Keratinocyte (primary cell): Measurements from ENCODE around the gene FAM13A. TPM values are rescaled to one million over a fixed set of nuclear protein-coding genes. Genes with fewer than 3 reads are reported as not detected.

Experiments
- DNase-seq: peaks from one replicate; pipeline ENCODE4 v3.0.0-alpha.2; 2011; ENCODE audit warnings: low read depth, missing footprints, low spot score
- FAIRE-seq: peaks from 2 replicates; lab custom pipeline; 2011; peaks lifted over from hg19 to GRCh38; lab: Jason Lieb, UNC
- H2AFZ ChIP-seq: 2 replicates; pipeline ENCODE4 v1.6.0; 2012; ENCODE audit warnings: low read length, control low read depth, inconsistent platforms; ENCODE audit not compliant: control insufficient read depth
- H3K27ac ChIP-seq: 2 replicates; pipeline ENCODE4 v1.5.1; 2011; ENCODE audit warnings: low read length; ENCODE audit not compliant: control insufficient read depth, insufficient read depth
- H3K27me3 ChIP-seq: 3 replicates; pipeline ENCODE4 v1.6.0; 2011; ENCODE audit warnings: low read length; ENCODE audit not compliant: control insufficient read depth, insufficient read depth; ENCODE audit errors: extremely low read depth
- H3K36me3 ChIP-seq, 2 experiments: 2 replicates in 1 of 2; 3 replicates in 1 of 2; pipeline ENCODE4 v1.5.1; 2011; ENCODE audit warnings: low read length in 2 of 2, mild to moderate bottlenecking in 1 of 2; ENCODE audit not compliant: control insufficient read depth in 2 of 2, insufficient read depth in 2 of 2; ENCODE audit errors: extremely low read depth in 1 of 2
- H3K4me1 ChIP-seq: 3 replicates; pipeline ENCODE4 v1.5.1; 2011; ENCODE audit warnings: low read length; ENCODE audit not compliant: control insufficient read depth, insufficient read depth; ENCODE audit errors: extremely low read depth
- H3K4me2 ChIP-seq: 3 replicates; pipeline ENCODE4 v1.6.0; 2011; ENCODE audit warnings: low read depth, low read length; ENCODE audit not compliant: control insufficient read depth, insufficient read depth; ENCODE audit errors: extremely low read depth
- H3K4me3 ChIP-seq, 3 experiments: fragments of 200-600 bp in 1 of 3; sonication (generic) in 1 of 3; 2 replicates in 2 of 3; 3 replicates in 1 of 3; pipeline ENCODE4 v1.5.1; 2011 to 2016; ENCODE audit warnings: low read length in 3 of 3, mild to moderate bottlenecking in 3 of 3, control low read depth in 2 of 3, inconsistent platforms in 1 of 3, low read depth in 1 of 3, mixed read lengths in 1 of 3, mixed run types in 1 of 3, moderate library complexity in 1 of 3; ENCODE audit not compliant: control insufficient read depth in 2 of 3, insufficient read depth in 2 of 3; ENCODE audit errors: extremely low read depth in 1 of 3
- H3K79me2 ChIP-seq: 2 replicates; pipeline ENCODE4 v1.6.0; 2012; ENCODE audit warnings: low read length; ENCODE audit not compliant: control insufficient read depth, insufficient read depth
- H3K9ac ChIP-seq: 3 replicates; pipeline ENCODE4 v1.6.0; 2011; ENCODE audit warnings: low read length; ENCODE audit not compliant: control insufficient read depth, insufficient read depth; ENCODE audit errors: extremely low read depth
- H3K9me1 ChIP-seq: 3 replicates; pipeline ENCODE4 v1.6.0; 2011; ENCODE audit warnings: low read length; ENCODE audit not compliant: control insufficient read depth, insufficient read depth; ENCODE audit errors: extremely low read depth
- H3K9me3 ChIP-seq: 2 replicates; pipeline ENCODE4 v1.5.1; 2012; ENCODE audit warnings: low read depth, low read length; ENCODE audit not compliant: control insufficient read depth
- H4K20me1 ChIP-seq: 3 replicates; pipeline ENCODE4 v1.6.0; 2011; ENCODE audit warnings: low read length; ENCODE audit not compliant: control insufficient read depth, insufficient read depth; ENCODE audit errors: extremely low read depth
- CTCF ChIP-seq, 3 experiments: IDR thresholded peaks in 1 of 3; conservative IDR thresholded peaks in 1 of 3; optimal IDR thresholded peaks in 1 of 3; 2 replicates in 2 of 3; 3 replicates in 1 of 3; pipeline versions ENCODE3 to v1.5.1; 2011; ENCODE audit warnings: low read length in 3 of 3, mild to moderate bottlenecking in 3 of 3, moderate library complexity in 2 of 3, control low read depth in 1 of 3, inconsistent platforms in 1 of 3; ENCODE audit not compliant: insufficient read depth in 2 of 3; ENCODE audit errors: extremely low read depth in 1 of 3
- EZH2 ChIP-seq: IDR thresholded peaks from one replicate; pipeline ENCODE4 v1.6.1; 2012; ENCODE audit warnings: inconsistent platforms, mild to moderate bottlenecking, low read length, moderate library complexity
- dilution Hi-C: fragments of 300-500 bp; cut with MboI; formaldehyde crosslinking; loops from one replicate; pipeline ENCODE4 v1.7.0; 2020; ENCODE audit warnings: low sequenced_read_pairs; ENCODE audit not compliant: extremely low pct_ligation_motif_present
- polyA plus RNA-seq, 5 experiments: library from polyadenylated mRNA; depleted of rRNA in 3 of 5; stranded (reverse) in 3 of 5; stranded (forward) in 1 of 5; unstranded in 1 of 5; fragments of >200 nt; gene quantifications; 1 replicate in 1 of 5; 2 replicates in 3 of 5; 3 replicates in 1 of 5; pipeline versions ENCODE4 v1.2.1 to v1.2.3, GENCODE V29; 2011 to 2012; ENCODE audit warnings: missing spikeins in 2 of 5, low read depth in 1 of 5, low replicate concordance in 1 of 5

The FAM13A gene
- polyA plus RNA-seq, 1 donor (not counting 4 experiments of a cell fraction or from before 2014, with no cell fraction given), result 6.0 TPM

DNA sequence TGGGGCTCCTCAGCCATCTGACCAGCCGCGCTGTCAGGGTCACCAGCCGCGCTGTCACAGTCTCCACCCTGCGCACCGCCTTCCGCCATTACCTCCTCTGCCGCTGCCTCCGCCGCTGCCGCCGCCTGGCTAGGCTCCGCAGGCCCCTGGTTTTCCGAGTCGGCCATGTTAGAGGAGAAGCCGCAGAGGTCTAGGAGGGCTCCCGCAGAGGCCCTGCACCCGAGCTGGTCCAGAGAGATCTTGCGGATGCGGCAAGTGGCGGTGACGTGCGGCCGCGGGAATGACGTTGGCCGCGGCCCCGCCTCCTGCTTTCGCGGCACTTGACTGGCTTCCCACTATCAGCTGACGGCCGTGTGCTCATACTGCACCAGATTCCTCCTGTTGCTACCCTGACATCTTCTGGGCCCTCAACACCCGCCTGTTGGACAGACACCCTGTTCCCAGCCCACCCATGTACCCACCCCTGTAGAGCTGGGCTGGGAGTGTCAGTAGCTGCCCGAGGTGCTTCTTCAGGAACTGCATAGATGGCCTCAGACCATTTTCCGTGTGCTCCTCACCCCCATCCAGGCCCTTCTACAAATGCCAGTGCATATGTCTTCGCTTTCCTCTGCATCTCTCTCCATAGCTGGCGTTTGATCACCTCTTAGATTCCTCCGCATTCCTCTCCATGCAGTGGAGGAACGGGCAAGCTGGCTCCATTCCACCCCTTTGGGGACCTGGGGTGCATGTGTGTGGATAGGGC is 359.2 kb downstream of the FAM13A start, which contains the start of gene NAP1L5:
TSS of gene NAP1L5 (minus strand) at position 242 of the 742 bp plus-strand sequence. CDS start at position 167, 75 bp downstream.
- no peaks in the 10 kb centered on the region for H4K20me1 ChIP-seq
- H3K9me1 ChIP-seq, result no peaks in the 10 kb centered on the region
- no peaks in the 10 kb centered on the region for H3K9me3 ChIP-seq
- no peaks in the 10 kb centered on the region for H3K79me2 ChIP-seq
- peak within 1 kb of the TSS; percentile 49 for H3K9ac ChIP-seq
- peaks cover 2% of the 10 kb centered on the region for H3K4me1 ChIP-seq
- no peak for TF ChIP-seq CTCF (optimal IDR thresholded peaks at IDR 0.05 in 1 of 3, IDR thresholded peaks at IDR 0.05 in 1 of 3, conservative IDR thresholded peaks at IDR 0.05 in 1 of 3; ENCODE audit: extremely low read depth in 1 of 3, insufficient read depth in 2 of 3, low read length in 3 of 3)
- no peak for TF ChIP-seq EZH2
- no peak within 1 kb of the TSS for H3K27ac ChIP-seq
- DNase-seq (no peak), FAIRE-seq (no peak)
- peaks cover 0 to 1% of the 10 kb centered on the region in 2 experiments for H3K36me3 ChIP-seq
- peak within 1 kb of the TSS; percentile 63 for H3K4me2 ChIP-seq
- H2AFZ ChIP-seq, result peak within 1 kb of the TSS; percentile 11
- dilution Hi-C loops, result no loop called here
- peak within 1 kb of the TSS; percentile 32 to 74 (median 68) for H3K4me3 ChIP-seq
- H3K27me3 ChIP-seq, result no peaks in the 10 kb centered on the region

- no peak for TF ChIP-seq CTCF (optimal IDR thresholded peaks at IDR 0.05 in 1 of 3, IDR thresholded peaks at IDR 0.05 in 1 of 3, conservative IDR thresholded peaks at IDR 0.05 in 1 of 3; ENCODE audit: extremely low read depth in 1 of 3, insufficient read depth in 2 of 3, low read length in 3 of 3)
- no peak for TF ChIP-seq EZH2
- Histone ChIP-seq H3K4me1 (peaks cover 2% of the 10 kb centered on the region), H3K9ac (peak overlapping the region; percentile 49), H3K27me3 (no peaks in the 10 kb centered on the region), H3K9me3 (no peaks in the 10 kb centered on the region), H2AFZ (peak overlapping the region; percentile 11), H3K9me1 (no peaks in the 10 kb centered on the region), H3K4me3 (peak overlapping the region; percentile 32 to 74 (median 68)), H4K20me1 (no peaks in the 10 kb centered on the region), H3K36me3 (peaks cover 0 to 4% of the 10 kb centered on the region in 2 experiments), H3K79me2 (no peaks in the 10 kb centered on the region), H3K27ac (no peak overlapping the region), H3K4me2 (peak overlapping the region; percentile 63)
- DNase-seq (no peak), FAIRE-seq (no peak)
- dilution Hi-C loops, result no loop called here
Measured at GRCh38 chr4:88697141-88697540, 359.8 kb downstream of the FAM13A start.
